PFSK-1 (cell line): ENCODE results near the gene MRI1.

ENCODE experiments used
- FOXP2 ChIP-seq: optimal IDR thresholded peaks from 2 replicates; pipeline ENCODE3; 2011; ENCODE audit warnings: borderline replicate concordance, control low read depth, inconsistent platforms; ENCODE audit not compliant: insufficient read depth; ENCODE audit errors: extremely low read length, extremely low read depth
- POLR2AphosphoS5 ChIP-seq: IDR thresholded peaks from 2 replicates; pipeline ENCODE4 v1.6.1; 2012; ENCODE audit warnings: low read depth, mild to moderate bottlenecking, control low read depth, low read length, moderate library complexity
- SIN3A ChIP-seq: IDR thresholded peaks from 2 replicates; pipeline ENCODE4 v1.6.1; 2012; ENCODE audit warnings: mild to moderate bottlenecking, low read length, moderate library complexity, borderline replicate concordance; ENCODE audit not compliant: insufficient read depth
- TAF1 ChIP-seq: IDR thresholded peaks from 2 replicates; pipeline ENCODE4 v1.6.1; 2012; ENCODE audit warnings: low read length, control low read depth, borderline replicate concordance; ENCODE audit not compliant: insufficient read depth
- TF ChIP-seq, protein P1 (sequence below), 2 experiments: IDR thresholded peaks; 2 replicates each; pipeline versions ENCODE4 v1.6.1 to v1.8.0; 2011 to 2012; ENCODE audit warnings: low read depth in 2 of 2, low read length in 2 of 2, control low read depth in 1 of 2, inconsistent platforms in 1 of 2, mild to moderate bottlenecking in 1 of 2, moderate library complexity in 1 of 2; ENCODE audit not compliant: insufficient read depth in 1 of 2

Gene MRI1

DNA sequence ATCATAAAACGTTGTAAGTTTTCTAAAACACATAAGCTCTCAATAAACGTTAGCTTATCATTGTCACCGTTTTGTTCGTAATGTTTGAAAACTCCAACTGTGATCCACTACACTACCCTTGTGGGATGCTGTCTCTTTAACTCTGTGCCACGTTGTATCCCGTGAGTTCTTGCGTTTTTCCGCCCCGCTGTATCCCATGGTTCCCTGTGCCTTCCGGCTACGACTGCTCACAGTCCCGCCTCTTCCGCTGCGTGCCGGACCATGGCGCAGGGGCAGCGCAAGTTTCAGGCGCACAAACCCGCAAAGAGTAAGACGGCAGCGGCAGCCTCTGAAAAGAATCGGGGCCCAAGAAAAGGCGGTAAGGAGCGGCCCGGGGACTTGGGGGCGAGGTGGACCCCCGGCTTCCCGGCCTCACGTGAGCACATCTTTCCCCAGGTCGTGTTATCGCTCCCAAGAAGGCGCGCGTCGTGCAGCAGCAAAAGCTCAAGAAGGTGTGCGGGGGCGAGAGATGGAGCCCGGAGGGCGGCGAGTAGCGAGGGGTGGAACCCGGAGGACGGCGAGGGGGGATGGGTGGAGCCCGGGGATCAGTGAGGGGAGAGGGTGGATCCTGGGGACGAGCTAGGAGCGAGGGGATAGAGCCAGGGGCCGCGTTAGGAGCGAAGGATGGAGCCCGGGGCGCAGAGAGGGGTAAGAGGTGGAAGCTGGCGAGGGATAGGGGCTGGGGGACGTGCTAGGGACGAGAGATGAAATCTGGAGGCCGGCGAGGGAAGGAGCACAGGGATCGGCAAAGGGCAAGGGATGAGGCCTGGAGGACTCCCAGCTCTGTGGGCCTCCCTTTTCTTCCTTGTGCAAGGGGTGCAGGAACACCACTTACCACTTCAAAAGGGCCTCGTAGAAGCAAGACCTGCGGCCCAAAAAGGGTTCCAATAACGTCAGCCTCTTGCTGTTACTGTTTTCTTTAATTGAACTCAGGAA, 10.2 kb downstream of the MRI1 start, which contains the start of gene C19orf53:
TSS of gene C19orf53 (plus strand) at position 240 of the 975 bp plus-strand sequence. CDS start at position 262, 22 bp downstream.
- TF ChIP-seq SIN3A (peak; percentile 95; the same call in 1 of the 2 replicates), POLR2AphosphoS5 (peak; percentile 91), FOXP2 (peak; percentile 75), TAF1 (peak; percentile 87; the same call in 1 of the 2 replicates)
- TF ChIP-seq, protein P1, sequence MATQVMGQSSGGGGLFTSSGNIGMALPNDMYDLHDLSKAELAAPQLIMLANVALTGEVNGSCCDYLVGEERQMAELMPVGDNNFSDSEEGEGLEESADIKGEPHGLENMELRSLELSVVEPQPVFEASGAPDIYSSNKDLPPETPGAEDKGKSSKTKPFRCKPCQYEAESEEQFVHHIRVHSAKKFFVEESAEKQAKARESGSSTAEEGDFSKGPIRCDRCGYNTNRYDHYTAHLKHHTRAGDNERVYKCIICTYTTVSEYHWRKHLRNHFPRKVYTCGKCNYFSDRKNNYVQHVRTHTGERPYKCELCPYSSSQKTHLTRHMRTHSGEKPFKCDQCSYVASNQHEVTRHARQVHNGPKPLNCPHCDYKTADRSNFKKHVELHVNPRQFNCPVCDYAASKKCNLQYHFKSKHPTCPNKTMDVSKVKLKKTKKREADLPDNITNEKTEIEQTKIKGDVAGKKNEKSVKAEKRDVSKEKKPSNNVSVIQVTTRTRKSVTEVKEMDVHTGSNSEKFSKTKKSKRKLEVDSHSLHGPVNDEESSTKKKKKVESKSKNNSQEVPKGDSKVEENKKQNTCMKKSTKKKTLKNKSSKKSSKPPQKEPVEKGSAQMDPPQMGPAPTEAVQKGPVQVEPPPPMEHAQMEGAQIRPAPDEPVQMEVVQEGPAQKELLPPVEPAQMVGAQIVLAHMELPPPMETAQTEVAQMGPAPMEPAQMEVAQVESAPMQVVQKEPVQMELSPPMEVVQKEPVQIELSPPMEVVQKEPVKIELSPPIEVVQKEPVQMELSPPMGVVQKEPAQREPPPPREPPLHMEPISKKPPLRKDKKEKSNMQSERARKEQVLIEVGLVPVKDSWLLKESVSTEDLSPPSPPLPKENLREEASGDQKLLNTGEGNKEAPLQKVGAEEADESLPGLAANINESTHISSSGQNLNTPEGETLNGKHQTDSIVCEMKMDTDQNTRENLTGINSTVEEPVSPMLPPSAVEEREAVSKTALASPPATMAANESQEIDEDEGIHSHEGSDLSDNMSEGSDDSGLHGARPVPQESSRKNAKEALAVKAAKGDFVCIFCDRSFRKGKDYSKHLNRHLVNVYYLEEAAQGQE (IDR thresholded peaks at IDR 0.05; ENCODE audit: insufficient read depth in 1 of 2, low read depth in 2 of 2, low read length in 2 of 2): no peak

GRCh38 chr19:13778398-13778797, 14.1 kb downstream of the MRI1 start:
- no peak for TF ChIP-seq FOXP2
- TF ChIP-seq, protein P1 (IDR thresholded peaks at IDR 0.05; ENCODE audit: insufficient read depth in 1 of 2, low read depth in 2 of 2, low read length in 2 of 2): no peak
- no peak for TF ChIP-seq SIN3A
- TF ChIP-seq POLR2AphosphoS5: no peak
- TF ChIP-seq TAF1: no peak

DNA sequence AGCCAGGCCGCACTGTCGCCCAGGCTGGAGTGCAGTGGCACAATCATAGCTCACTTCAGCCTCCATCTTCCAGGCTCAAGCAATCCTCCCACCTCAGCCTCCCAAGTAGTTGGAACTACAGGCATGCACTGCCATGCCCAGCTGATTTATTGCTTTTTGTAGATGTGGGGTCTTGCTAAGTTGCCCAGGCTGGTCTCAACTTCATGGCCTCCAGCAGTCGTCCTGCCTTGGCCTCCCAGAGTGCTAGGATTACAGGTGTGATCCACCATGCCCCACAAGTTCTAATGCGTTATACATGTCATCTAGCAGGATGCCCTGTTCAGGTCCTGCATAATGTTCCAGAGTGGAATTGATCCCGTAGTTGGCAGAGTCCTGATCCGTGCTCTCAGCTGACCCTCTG, 14.5 kb downstream of the MRI1 start:
- TF ChIP-seq SIN3A: no peak

DNA sequence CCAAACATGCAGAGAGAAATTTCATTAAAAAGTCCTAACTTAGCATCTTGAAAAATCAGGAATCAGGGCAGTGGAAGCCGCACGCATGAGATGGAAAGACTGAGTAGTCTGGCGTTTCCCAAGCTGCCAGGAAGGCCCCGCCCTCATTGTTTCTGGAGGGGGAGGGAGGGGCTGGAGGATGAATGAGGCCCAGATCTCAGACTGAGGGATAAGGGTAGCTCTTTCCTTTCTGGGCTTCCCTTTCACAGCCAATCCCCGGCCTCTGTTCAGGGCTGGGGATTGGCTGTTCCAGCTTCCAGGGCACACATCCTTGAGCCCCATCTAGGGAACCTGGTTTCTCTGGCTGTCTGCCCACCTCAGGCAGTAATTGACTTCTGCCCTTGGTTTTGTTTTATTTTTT, 17.2 kb downstream of the MRI1 start:
- TF ChIP-seq TAF1: no peak
- TF ChIP-seq POLR2AphosphoS5: peak; percentile 40; the same call in 1 of the 2 replicates

DNA sequence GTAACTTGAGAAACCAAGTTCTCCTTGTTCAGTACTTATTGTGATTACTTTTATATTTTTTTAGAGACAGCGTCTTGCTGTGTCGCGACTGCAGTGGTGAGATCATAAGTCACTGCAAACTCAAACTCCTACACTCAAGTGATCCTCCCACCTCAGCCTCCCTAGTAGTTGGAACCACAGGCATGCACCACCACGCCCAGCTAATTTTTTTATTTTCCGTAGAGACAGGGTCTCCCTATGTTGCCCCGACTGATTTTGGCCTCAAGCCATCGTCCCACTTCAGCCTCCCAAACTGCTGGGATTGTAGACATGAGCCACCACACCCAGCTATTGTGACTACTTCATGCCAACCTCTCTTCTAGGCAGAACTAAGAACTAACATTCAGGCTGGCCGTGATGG, 18.2 kb downstream of the MRI1 start:
- no peak for TF ChIP-seq FOXP2
- TF ChIP-seq TAF1: no peak
- no peak for TF ChIP-seq SIN3A
- TF ChIP-seq, protein P1 (IDR thresholded peaks at IDR 0.05; ENCODE audit: insufficient read depth in 1 of 2, low read depth in 2 of 2, low read length in 2 of 2): no peak
- TF ChIP-seq POLR2AphosphoS5: no peak

DNA sequence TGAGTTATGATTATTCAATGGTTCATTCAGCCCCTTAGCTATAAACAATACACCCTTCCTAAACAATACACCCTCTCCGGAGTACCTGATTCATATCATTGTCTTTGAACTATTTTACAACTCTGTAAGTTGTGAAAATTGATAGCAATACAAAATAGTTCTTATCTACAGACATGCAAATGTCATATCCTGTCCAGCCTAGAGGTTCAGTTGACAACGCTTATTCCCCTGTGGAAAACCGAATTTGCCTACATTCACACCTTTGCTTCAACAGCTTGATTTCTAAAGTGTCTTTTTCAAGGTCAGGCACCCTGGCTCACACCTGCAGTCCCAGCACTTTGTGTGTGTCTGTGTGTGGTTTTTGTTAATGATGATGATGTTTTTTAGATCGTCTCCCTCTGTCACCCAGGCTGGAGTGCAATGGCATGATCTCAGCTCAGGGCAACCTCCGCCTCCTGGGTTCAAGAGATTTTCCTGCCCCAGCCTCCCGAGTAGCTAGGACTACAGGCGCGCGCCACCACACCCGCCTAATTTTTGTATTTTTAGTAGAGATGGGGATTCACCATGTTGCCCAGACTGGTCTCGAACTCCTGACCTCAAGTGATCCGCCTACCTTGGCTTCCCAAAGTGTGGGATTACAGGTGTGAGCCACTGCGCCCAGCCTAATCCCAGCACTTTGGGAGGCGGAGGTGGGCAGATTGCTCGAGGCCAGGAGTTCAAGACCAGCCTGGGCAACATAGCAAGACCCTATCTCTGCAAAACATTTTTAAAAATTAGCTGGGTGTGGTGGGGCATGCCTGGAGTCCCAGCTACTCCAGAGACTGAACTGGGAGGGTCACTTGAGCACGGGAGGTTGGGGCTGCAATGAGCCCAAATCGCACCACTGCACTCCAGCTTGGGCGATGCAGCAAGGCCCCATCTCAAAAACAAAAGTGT, 19.5 kb downstream of the MRI1 start:
- no peak for TF ChIP-seq SIN3A
- TF ChIP-seq POLR2AphosphoS5: no peak
- TF ChIP-seq, protein P1 (IDR thresholded peaks at IDR 0.05; ENCODE audit: insufficient read depth in 1 of 2, low read depth in 2 of 2, low read length in 2 of 2): no peak
- no peak for TF ChIP-seq TAF1
- no peak for TF ChIP-seq FOXP2
